Measurements from ENCODE around the gene BARHL1. TPM values are rescaled to one million over a fixed set of nuclear protein-coding genes. Genes with fewer than 3 reads are reported as not detected.

The BARHL1 gene
- total and polyA plus RNA-seq, 2 of the 4 experiments (the other 2 are of a cell fraction) = not detected

DNA sequence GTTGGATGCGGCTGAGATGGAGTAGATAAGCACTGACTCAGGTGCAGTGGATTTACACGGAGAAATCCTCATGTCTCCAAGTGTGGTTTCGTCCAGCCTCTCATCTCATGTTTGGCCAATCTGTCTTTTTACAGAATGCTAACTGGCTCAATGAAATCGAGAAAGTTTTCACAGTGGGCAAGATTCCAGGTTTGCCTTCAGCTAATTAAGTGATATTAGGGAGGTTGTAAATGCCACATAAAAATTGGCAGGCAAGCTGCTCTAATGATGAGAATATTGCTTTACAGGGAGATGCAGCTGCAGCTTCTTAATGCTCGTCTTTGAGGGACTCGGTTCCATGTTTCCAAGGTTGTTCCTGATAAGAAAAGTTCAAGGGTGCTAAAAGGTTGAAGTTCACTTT lies 23.7 kb downstream of the BARHL1 start:
- H2BK120ac ChIP-seq (ENCODE audit: low read depth, low read length) = no peak overlapping the region
- H3K36me3 ChIP-seq (ENCODE audit: control insufficient read depth, insufficient read depth, low read length) = peaks cover 22% of the 10 kb centered on the region
- H3K23ac ChIP-seq (ENCODE audit: low read depth, low read length) = no peak overlapping the region
- H3K9ac ChIP-seq (ENCODE audit: low read depth, low read length) = no peak overlapping the region
- H4K91ac ChIP-seq (ENCODE audit: insufficient read depth, low read depth, low read length) = no peak overlapping the region
- ChIA-PET CTCF (no interaction called here), POLR2A (ENCODE audit: unreplicated experiment) (no interaction called here)
- ATAC-seq (ENCODE audit: low read depth) = no peak
- intact Hi-C loops (cut with micrococcal nuclease) (no loop called here), in situ Hi-C loops (cut with MboI; ENCODE audit: low sequenced_read_pairs) (no loop called here), dilution Hi-C loops (cut with HindIII; ENCODE audit: low sequenced_read_pairs, unreplicated experiment) (no loop called here)
- no peak overlapping the region for H2BK20ac ChIP-seq (ENCODE audit: low read depth, low read length)
- no peak overlapping the region for H4K5ac ChIP-seq (ENCODE audit: low read depth, low read length)
- no peak overlapping the region for H2BK5ac ChIP-seq (ENCODE audit: low read depth, low read length, poor library complexity, severe bottlenecking)
- WGBS, 2 experiments (ENCODE audit: extremely low coverage in 2 of 2, insufficient read length in 1 of 2) = 68% methylated on average over 5 of the region's 6 CpGs; no CpG with 5 or more reads in 1 of the 2 experiments
- H3K4me2 ChIP-seq (ENCODE audit: low read depth, low read length) = no peak overlapping the region
- H4K8ac ChIP-seq (ENCODE audit: low read depth in 2 of 2, low read length in 2 of 2) = no peak overlapping the region
- no peaks in the 10 kb centered on the region for H3K27me3 ChIP-seq (ENCODE audit: control insufficient read depth, insufficient read depth, low read length)
- H2AK5ac ChIP-seq (ENCODE audit: low read depth, low read length) = no peak overlapping the region
- H3K27ac ChIP-seq (ENCODE audit: insufficient read depth, low read length) = no peak overlapping the region
- peaks cover 20% of the 10 kb centered on the region; the same call in 1 of the 2 replicates for H4K20me1 ChIP-seq (ENCODE audit: insufficient read depth, low read length)
- no peak for DNase-seq
- no peak overlapping the region for H3K4ac ChIP-seq (ENCODE audit: low read depth, low read length)
- no peak overlapping the region for H2AK9ac ChIP-seq (replicated peaks; ENCODE audit: low read depth, low read length, poor library complexity)
- H3K4me3 ChIP-seq (ENCODE audit: insufficient read depth, low read depth, low read length) = no peak overlapping the region
- TF ChIP-seq RAD21 (IDR thresholded peaks at IDR 0.05; ENCODE audit: low read length) = no peak
- no peak for TF ChIP-seq BHLHE40 (IDR thresholded peaks at IDR 0.05; ENCODE audit: low read depth, low read length)
- TF ChIP-seq, protein P1, sequence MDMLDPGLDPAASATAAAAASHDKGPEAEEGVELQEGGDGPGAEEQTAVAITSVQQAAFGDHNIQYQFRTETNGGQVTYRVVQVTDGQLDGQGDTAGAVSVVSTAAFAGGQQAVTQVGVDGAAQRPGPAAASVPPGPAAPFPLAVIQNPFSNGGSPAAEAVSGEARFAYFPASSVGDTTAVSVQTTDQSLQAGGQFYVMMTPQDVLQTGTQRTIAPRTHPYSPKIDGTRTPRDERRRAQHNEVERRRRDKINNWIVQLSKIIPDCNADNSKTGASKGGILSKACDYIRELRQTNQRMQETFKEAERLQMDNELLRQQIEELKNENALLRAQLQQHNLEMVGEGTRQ (IDR thresholded peaks at IDR 0.05; ENCODE audit: low read depth, low read length) = no peak
- no peak for TF ChIP-seq CHD1 (IDR thresholded peaks at IDR 0.05; ENCODE audit: low read depth, low read length)
- TF ChIP-seq FOS (IDR thresholded peaks at IDR 0.05; ENCODE audit: low read depth, low read length) = no peak
- TF ChIP-seq MXI1 (IDR thresholded peaks at IDR 0.05; ENCODE audit: borderline replicate concordance, low read depth, low read length) = no peak
- TF ChIP-seq RFX5 (IDR thresholded peaks at IDR 0.05; ENCODE audit: low read depth, low read length) = no peak
- TF ChIP-seq CEBPB (IDR thresholded peaks at IDR 0.05; ENCODE audit: low read depth, low read length) = no peak
- H2AFZ ChIP-seq (replicated peaks; ENCODE audit: low read length, poor library complexity) = no peak overlapping the region
- H3K79me1 ChIP-seq (ENCODE audit: low read depth in 1 of 2, low read length in 2 of 2) = peaks cover 0 to 6% of the 10 kb centered on the region in 2 experiments; a peak in 2 of 4 replicates
- no peaks in the 10 kb centered on the region for H3K9me3 ChIP-seq (ENCODE audit: control insufficient read depth, insufficient read depth, low read length)
- peaks cover 14% of the 10 kb centered on the region for H3K9me1 ChIP-seq (ENCODE audit: insufficient read depth, low read length)
- peaks cover 7% of the 10 kb centered on the region for H3K4me1 ChIP-seq (ENCODE audit: control insufficient read depth, insufficient read depth, low read length)
- no peak overlapping the region for H3K56ac ChIP-seq (ENCODE audit: extremely low read depth, insufficient read depth, low read length)
- BruUV-seq (replicated peaks) = no TSS peak
- no peak overlapping the region for H3K18ac ChIP-seq (ENCODE audit: low read depth, low read length)
- no peak overlapping the region for H2BK15ac ChIP-seq (ENCODE audit: low read depth, low read length)
- H3K14ac ChIP-seq (replicated peaks; ENCODE audit: low read depth, low read length) = no peak overlapping the region

All from IMR-90 (cell line).